Activated T-cell treated with anti-CD3 and anti-CD28 coated beads for 24 hours (primary cell): ENCODE data around the gene FOXJ1.

Experiments used
- DNase-seq: peaks from one replicate; pipeline ENCODE4 v3.0.0-alpha.2; 2020; ENCODE audit warnings: low read depth

FOXJ1 gene

DNA sequence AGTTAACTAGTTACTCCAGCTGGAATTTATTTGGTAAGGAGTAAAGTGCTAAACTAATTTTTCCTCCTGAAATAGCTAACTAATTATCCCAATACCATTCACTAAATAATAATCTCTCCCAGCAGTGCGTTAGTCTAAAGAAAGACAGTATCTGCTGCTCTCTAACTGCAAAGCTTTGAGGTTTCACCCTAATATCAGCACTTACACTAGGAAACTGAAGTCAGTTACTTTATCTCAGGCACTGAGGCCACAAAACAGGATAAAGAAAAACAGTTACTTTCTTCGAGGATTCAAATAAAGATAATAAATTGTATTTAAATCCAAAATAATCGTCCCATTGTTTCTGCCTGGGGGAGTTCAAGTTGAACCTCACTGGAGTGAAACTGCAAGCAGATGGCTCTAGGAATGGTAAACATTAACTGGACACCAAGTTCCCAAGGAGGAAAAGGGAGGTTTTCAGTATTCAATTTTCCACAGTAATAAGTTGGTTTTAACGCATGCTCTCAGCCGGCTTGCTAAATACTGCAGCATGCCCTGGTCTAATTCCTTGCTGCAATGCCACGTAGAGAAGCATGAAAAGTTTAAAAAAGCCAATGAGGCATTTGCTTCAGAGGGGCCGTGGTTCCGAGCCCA, 20.0 kb upstream of the FOXJ1 start:
- DNase-seq = no peak

DNA sequence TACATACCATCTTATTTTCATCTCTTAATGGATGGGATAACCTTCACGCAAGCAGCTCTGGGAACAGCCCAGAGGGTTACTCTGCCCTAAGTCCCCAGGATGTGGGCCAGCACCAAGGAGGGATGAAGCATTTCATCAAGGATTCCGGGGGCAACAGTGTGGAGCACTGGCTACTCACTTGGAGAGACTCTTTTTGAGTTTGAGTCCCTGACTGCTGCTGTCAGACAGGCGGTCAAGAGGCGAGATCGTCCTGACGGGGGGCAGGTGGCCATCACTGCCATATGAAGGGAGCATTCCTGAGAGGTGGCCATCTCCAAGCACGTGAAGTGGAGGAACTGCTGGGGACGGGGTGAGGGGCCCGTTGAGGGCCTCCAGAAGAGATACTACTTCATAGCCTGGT, 18.1 kb upstream of the FOXJ1 start:
- no peak for DNase-seq

GRCh38 chr17:76157759-76158158, 16.7 kb upstream of the FOXJ1 start:
- DNase-seq = no peak

DNA sequence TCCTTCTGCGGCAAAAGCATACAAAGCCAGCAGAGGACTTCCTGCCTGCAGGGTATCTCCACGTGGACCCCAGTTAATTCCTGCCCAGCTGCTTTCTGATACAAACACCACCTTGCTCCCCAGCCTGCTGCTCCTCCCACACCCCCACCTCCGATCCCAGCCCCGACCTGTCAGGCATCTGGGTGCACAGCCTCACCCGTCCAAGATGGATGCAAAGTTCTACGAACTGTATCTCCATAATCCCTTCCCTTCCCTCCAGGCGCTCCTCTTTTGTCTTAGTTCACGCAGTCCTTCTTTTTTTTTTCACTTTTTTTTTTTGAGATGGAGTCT, 15.6 kb upstream of the FOXJ1 start:
- DNase-seq = no peak

- no peak for DNase-seq
These were observed 15.1 kb upstream of the FOXJ1 start for GRCh38 chr17:76155988-76156661.

- no peak for DNase-seq
These were observed 14.1 kb upstream of the FOXJ1 start for GRCh38 chr17:76154936-76155845.

- DNase-seq = no peak
These were observed 13.2 kb upstream of the FOXJ1 start for GRCh38 chr17:76154292-76154691.

GRCh38 chr17:76153640-76154039, 12.6 kb upstream of the FOXJ1 start:
- DNase-seq = no peak

- DNase-seq = no peak
These were observed 12.2 kb upstream of the FOXJ1 start for GRCh38 chr17:76153202-76153601.

- no peak for DNase-seq
These were observed 11.5 kb upstream of the FOXJ1 start for GRCh38 chr17:76152591-76152990.

- DNase-seq = no peak
These were observed 10.9 kb upstream of the FOXJ1 start for GRCh38 chr17:76151896-76152454.

- DNase-seq = no peak
These were observed 9.9 kb upstream of the FOXJ1 start for GRCh38 chr17:76150712-76151622.

DNA sequence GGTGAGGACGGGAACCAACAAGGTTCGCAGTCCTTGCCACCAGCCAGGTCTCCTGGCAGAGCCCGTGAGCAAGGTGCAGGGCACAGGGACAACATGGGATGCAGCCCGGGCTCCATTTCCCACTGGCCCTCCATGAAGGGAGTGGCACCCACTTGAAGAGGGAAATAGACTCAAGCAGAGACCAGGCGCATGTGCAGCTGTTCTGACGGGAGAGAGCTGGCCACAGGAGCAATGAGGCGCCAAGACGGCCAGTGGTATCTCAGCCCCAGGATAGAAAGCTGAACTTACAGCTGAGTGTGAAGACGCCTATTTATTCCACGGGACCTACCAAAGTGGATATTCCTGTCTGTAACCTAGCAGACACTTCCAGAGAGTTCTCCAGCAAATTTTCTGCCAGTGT, 8.2 kb upstream of the FOXJ1 start:
- no peak for DNase-seq

DNA sequence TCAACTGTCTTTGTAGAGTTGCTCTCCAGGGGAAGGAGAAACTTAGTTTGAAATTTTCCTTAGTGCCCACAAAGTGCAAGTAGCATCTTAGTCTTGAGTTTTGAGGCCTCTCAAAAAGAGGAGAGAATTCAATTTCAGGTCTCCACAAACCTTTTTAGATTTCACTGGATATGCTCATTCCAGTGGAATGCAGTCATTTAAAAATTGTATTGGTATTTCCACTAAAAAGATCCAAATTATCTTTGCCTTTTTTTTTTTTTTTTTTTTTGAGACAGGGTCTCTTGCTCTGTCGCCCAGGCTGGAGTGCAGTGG, 6.9 kb upstream of the FOXJ1 start:
- no peak for DNase-seq

GRCh38 chr17:76147211-76148014, 6.4 kb upstream of the FOXJ1 start:
- DNase-seq = no peak

- no peak for DNase-seq
These were observed 5.2 kb upstream of the FOXJ1 start for GRCh38 chr17:76146053-76146851.

DNA sequence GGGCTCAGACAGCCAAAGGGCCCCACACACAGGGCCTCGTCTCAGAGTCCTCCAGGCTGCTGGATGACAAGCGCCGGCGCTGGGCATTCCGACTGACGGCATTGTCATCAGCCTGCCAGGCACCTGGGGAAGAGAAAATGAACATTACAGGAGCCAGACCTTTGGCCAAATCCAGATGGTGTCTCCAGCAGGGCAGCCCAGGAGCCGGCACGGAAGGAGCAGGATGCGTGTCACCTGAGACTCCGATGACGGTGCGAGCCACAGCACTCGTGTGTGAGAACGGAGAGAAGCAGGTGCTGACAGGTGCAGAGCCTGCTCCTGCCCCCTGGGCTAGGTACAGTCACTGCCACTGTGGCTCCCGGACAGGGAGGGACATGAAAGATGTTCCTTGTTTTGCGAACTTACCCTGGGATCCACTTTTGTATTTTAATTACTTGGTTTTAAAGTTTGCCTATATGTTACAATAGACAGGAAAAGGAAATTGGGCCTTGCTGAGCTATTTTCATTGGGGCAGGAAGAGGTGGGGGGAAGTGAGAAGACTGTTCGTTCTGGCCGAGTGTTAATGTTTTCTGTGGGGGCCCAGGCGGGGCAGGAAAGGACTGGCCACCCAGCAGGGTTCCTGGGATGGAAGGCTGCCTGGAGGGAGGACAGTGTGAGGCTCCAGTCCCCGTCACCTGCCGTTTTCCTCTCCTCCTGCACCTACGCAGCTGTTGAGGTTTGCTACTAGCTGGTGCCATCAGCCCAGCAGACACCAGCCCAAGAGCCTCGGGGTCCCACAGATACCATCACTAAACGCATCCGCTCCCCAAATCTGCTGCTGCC, 4.4 kb upstream of the FOXJ1 start:
- no peak for DNase-seq

DNA sequence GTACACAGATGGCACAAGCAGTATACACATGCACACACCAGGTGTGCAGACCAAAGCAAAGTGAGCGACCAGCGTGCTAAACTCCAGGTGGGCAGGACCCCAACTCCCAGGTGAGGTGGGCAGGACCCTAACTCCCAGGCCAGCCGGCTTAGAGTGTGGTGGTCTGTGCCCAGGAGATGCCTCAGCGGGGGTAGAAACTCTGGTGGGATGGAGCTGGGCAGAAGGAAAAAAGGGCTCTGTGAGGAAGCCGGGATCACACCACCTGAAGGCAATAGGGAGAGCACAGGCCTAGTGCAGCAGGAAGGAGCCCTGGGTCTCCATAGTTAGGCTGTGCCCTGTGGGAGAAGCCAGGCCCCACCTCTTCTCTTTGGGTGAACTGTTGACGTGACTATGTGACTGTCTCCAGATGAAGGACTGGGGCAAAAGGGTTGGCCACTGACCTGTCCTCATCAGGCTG, 1.6 kb upstream of the FOXJ1 start:
- no peak for DNase-seq

DNA sequence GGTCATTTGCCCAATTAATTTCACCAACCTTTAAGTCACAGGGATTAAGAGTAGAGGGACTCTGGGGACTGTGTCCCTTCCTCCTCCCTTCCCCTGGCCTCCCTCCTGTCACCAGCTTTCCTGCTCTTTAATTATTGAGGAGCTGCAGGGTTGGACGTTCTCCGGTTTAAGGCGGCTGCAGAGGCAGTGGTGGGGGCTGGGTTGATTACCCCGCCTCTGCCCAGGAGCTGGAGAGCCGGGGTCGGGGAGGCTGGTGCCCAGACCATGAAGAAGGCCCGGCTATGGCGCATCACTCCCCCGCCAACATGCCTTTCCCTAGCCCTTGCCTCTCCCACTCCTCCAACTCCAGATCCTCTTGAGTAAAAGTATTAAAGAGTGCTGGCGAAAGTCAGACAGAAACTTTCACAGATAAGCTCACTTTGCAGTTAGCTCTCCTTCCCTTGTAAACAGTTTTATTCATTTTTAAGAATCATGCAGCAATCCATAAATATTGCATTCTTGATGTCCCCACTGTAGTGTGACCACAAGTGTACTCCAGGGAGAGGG, 1.1 kb upstream of the FOXJ1 start:
- no peak for DNase-seq
